Femur (tissue), 1 donor: ENCODE data around the gene CYP11A1.

Experiments
- DNase-seq: peaks from one replicate; pipeline ENCODE4 v3.0.0-alpha.2; 2017

CYP11A1 gene

GRCh38 chr15:74318376-74319137 is 48.9 kb downstream of the CYP11A1 start:
- peak; percentile 79 for DNase-seq

- DNase-seq = peak; percentile 94
Observed at GRCh38 chr15:74317820-74318375, 49.5 kb downstream of the CYP11A1 start.

- no peak for DNase-seq
Observed at GRCh38 chr15:74316141-74316540, 51.3 kb downstream of the CYP11A1 start.

DNA sequence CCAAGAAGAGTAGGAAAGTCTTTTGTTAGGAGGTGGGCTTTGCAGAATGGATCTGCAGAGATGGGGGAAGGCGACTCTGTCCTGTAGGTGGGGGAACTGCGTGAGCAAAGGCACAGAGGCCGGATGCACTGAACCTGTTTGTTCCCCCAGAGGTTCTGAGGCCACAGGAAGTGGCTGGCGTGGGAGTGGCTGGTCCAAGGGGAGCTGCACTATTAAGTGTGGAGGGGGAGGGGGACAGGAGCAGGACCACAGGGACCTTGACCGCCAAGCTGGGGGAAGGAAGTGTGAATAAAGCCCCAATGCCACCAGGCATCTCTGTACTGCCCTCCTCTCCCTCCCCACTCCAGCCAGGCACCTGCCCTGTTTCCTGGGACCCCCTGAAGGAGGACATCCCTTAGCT is 51.8 kb downstream of the CYP11A1 start:
- DNase-seq = no peak

DNA sequence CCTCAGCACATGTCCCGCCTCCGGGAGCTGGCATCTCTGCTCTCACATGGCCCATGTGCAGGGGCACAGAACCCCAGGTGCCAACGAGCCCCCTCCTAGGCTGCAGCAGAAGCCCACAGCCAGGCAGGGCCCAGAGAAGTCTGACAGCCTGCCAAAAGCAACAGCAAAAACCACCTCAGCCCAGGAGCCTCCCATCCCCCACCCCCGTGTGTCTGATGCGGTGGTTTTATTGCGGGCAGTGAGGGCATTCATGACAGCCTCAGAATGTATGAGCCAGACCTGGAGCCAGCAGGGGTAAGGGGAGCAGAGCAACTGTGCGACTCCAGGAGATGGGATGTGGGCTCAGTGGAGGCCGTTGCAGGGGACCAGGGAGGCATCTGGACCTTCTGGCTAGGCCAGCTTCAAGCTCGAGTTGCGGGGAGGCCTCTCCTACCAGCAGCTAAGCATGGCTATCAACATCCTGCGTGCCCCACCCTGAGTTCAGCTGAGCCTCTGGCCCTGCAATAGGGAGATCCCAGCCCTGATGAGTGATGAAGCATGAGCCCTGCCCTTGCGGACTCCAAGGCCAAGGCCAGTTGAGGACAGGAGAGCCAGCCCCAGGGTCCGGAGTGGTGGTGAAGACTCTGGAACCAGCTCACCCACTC is 52.5 kb downstream of the CYP11A1 start:
- DNase-seq = no peak

DNA sequence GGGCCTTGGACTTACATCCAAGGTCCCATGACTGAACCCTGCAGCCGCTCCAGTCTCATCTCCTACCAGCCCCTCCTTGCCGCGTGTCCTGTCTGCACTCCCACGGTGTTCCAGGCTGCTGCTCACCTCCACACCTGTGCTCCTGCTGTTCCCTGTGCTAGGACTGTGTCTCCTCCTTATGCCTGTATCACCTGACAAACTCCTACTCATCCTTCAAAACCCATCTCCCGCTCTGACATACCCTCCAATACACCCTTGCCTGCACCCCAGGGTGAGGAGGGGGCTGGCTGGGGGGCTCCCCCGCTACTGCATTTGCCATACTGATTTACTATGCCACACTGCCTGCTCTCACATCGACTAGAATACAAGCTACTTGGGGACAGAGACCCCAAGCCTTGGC is 53.6 kb downstream of the CYP11A1 start:
- DNase-seq = no peak

GRCh38 chr15:74312445-74313007 is 54.9 kb downstream of the CYP11A1 start:
- DNase-seq = no peak

DNA sequence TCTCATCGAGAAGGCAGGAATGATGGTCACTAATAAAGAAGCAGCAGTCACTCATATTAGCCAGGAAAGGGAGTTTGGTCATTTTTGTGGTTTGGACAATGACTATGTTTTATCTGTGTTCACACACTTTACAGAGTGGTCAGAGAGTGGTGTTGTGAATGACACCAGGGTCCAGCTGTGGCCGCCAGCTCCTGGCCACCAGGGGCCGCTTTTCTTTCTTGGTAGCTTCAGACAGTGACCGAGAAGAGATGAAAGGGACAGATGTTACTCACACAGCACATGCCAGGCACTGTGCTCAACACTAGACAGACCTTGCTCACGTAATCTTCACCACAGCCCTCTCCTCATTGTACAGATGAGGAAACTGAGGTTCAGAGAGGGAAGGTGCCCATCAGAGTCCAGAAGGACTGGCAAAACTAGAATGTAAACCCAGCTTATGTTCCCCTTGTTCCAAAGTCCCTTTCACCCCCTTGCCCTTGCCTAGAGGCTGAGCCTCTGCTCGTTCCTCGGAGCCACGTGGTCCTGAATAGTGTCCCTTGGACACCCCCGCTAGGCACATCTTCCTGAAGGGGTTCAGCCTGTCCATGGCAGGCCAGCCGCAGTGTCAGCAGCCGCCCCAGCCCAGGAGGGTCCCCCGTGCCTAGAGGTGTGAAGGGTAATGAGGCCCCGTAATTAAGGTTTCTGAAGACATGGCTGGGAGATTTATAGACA is 55.6 kb downstream of the CYP11A1 start:
- DNase-seq = no peak

- peak; percentile 64 for DNase-seq
Observed at GRCh38 chr15:74307827-74308811, 59.3 kb downstream of the CYP11A1 start.

GRCh38 chr15:74306781-74307217 is 60.6 kb downstream of the CYP11A1 start:
- no peak for DNase-seq

DNA sequence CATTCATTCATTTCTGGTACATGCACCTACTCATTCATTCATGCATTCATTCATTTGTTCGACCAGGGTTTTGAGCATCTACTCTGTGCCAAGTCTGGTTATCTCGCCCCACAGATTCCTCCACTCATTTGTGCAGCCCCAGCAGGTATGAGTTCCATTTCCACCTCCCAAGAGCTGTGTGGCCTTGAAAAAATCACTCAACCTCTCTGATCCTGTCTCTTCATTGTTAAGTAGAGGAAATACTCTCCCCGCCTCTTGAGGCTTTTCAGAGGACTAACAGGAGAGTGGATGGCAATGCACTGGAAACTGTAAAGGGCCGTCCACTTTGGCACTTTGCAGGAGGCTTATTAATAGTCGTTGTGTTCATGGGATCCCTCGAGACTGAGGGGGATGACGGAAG is 61.8 kb downstream of the CYP11A1 start:
- no peak for DNase-seq

- DNase-seq = no peak
Observed at GRCh38 chr15:74304431-74304830, 63.0 kb downstream of the CYP11A1 start.

- DNase-seq = no peak
Observed at GRCh38 chr15:74303741-74304309, 63.6 kb downstream of the CYP11A1 start.

GRCh38 chr15:74302821-74303359 is 64.6 kb downstream of the CYP11A1 start:
- DNase-seq = peak; percentile 44

GRCh38 chr15:74301583-74302361 is 65.7 kb downstream of the CYP11A1 start:
- DNase-seq = no peak

GRCh38 chr15:74300057-74300795 is 67.2 kb downstream of the CYP11A1 start:
- no peak for DNase-seq

DNA sequence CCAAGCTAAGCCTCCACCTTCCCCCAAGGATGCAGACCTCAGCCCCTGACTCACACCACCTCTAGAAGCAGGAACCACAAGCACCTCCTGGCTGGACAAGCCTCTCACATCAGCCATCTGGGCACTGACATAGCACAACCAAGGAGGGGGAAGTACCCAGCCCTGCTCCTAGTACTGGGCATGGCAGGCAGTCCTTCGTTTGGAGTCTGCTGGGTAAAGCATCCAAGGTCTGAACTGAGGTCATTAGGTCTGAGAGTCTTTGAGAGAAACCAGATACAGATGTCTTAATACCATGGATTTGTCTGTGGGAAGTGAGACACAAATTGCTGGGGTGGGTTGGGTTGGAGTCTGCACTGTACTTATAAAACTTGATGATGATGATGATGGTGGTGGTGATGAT is 69.6 kb downstream of the CYP11A1 start:
- DNase-seq = no peak

DNA sequence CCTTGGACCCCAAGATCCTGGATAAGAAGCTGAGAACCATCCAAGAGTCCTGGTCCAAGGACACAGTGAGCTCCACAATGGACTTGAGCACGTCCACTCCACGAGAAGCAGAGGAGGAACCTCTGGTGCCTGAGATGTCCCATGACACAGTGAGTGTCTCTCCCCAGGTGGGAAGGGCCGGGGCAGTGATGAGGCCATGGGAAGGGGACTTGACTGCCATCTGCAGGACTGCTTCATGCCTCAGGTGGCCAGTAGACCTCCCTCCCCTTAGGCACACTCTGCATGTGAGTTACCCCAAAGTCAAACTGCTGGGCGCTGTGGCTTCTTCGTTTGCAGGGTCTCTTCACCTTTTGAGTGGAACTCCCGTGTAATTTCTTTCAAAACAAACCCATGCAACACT is 71.6 kb downstream of the CYP11A1 start:
- DNase-seq = no peak

GRCh38 chr15:74294010-74294409 is 73.4 kb downstream of the CYP11A1 start:
- no peak for DNase-seq
